Measurements from ENCODE around the gene FHIT.

Gene FHIT

GRCh38 chr3:60622349-60622748 lies 628.9 kb downstream of the FHIT start:
- TF ChIP-seq, protein P1, sequence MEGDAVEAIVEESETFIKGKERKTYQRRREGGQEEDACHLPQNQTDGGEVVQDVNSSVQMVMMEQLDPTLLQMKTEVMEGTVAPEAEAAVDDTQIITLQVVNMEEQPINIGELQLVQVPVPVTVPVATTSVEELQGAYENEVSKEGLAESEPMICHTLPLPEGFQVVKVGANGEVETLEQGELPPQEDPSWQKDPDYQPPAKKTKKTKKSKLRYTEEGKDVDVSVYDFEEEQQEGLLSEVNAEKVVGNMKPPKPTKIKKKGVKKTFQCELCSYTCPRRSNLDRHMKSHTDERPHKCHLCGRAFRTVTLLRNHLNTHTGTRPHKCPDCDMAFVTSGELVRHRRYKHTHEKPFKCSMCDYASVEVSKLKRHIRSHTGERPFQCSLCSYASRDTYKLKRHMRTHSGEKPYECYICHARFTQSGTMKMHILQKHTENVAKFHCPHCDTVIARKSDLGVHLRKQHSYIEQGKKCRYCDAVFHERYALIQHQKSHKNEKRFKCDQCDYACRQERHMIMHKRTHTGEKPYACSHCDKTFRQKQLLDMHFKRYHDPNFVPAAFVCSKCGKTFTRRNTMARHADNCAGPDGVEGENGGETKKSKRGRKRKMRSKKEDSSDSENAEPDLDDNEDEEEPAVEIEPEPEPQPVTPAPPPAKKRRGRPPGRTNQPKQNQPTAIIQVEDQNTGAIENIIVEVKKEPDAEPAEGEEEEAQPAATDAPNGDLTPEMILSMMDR (IDR thresholded peaks at IDR 0.05; ENCODE audit: low read depth, low read length, poor library complexity, severe bottlenecking) = no peak
- no peak for TF ChIP-seq EZH2phosphoT487 (IDR thresholded peaks at IDR 0.05; ENCODE audit: borderline replicate concordance, low read length)
- H3K9me3 ChIP-seq (ENCODE audit: control insufficient read depth, insufficient read depth, low read length) = no peaks in the 10 kb centered on the region

GRCh38 chr3:60617188-60617587 lies 634.1 kb downstream of the FHIT start:
- H3K79me2 ChIP-seq (ENCODE audit: control insufficient read depth, low read length) = no peaks in the 10 kb centered on the region
- TF ChIP-seq EZH2phosphoT487 (IDR thresholded peaks at IDR 0.05; ENCODE audit: borderline replicate concordance, low read length) = no peak
- TF ChIP-seq, protein P1 (IDR thresholded peaks at IDR 0.05; ENCODE audit: low read depth, low read length, poor library complexity, severe bottlenecking) = no peak
- no peak overlapping the region for H3K27ac ChIP-seq (ENCODE audit: low read depth, low read length)
- no peak overlapping the region for H3K4me3 ChIP-seq (ENCODE audit: low read length)
- no peaks in the 10 kb centered on the region for H4K20me1 ChIP-seq (ENCODE audit: control insufficient read depth, insufficient read depth, low read depth, low read length)
- H3K9me2 ChIP-seq (replicated peaks; ENCODE audit: control insufficient read depth, low read length) = no peaks in the 10 kb centered on the region
- no peaks in the 10 kb centered on the region for H3K9me3 ChIP-seq (ENCODE audit: control insufficient read depth, insufficient read depth, low read length)
- H3K4me1 ChIP-seq (ENCODE audit: control insufficient read depth, low read length) = no peaks in the 10 kb centered on the region
- H3K36me3 ChIP-seq (ENCODE audit: control insufficient read depth, low read length) = no peaks in the 10 kb centered on the region
- H3K27me3 ChIP-seq (ENCODE audit: control insufficient read depth, low read length) = no peaks in the 10 kb centered on the region
- no peak overlapping the region for H3K4me2 ChIP-seq (ENCODE audit: low read length)
- H3F3A ChIP-seq (ENCODE audit: control insufficient read depth, insufficient read depth) = no peaks in the 10 kb centered on the region

More at GRCh38 chr3:60622349-60622748, 628.9 kb downstream of the FHIT start:
- Histone ChIP-seq H3K4me2 (ENCODE audit: low read length) (no peak overlapping the region), H3K27me3 (ENCODE audit: control insufficient read depth, low read length) (no peaks in the 10 kb centered on the region), H4K20me1 (ENCODE audit: control insufficient read depth, insufficient read depth, low read depth, low read length) (no peaks in the 10 kb centered on the region), H3K36me3 (ENCODE audit: control insufficient read depth, low read length) (no peaks in the 10 kb centered on the region), H3K9me2 (replicated peaks; ENCODE audit: control insufficient read depth, low read length) (no peaks in the 10 kb centered on the region), H3K4me1 (ENCODE audit: control insufficient read depth, low read length) (no peaks in the 10 kb centered on the region), H3K79me2 (ENCODE audit: control insufficient read depth, low read length) (no peaks in the 10 kb centered on the region), H3K4me3 (ENCODE audit: low read length) (no peak overlapping the region), H3F3A (ENCODE audit: control insufficient read depth, insufficient read depth) (no peaks in the 10 kb centered on the region), H3K27ac (ENCODE audit: low read depth, low read length) (no peak overlapping the region)

DNA sequence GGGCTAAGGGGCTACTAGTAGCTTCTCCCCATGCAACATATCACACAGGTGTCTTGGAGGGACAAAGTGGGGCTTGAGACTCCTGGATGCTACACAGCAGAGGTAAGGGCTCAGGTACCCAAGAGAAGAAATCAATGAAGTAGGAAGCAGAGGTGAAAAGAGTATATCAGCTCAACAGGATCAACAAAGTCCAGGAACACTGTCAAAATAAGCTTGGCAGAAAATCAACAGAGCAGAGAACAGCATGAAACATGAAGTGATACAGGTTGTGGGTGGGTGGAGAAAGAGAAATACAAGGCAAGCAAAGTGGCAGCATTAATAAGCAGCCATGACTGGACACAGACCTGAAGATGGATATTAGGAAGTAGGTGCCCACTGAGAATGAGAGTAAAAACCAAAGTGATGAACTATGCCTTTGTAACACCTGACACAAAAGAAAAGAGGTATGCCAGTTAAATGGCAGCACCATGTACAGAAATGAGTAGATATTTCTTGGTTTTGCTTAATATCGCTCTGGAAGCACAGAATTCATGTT lies 637.4 kb downstream of the FHIT start:
- Histone ChIP-seq H3K79me2 (ENCODE audit: control insufficient read depth, low read length) (no peaks in the 10 kb centered on the region), H3K9me3 (ENCODE audit: control insufficient read depth, insufficient read depth, low read length) (no peaks in the 10 kb centered on the region), H3F3A (ENCODE audit: control insufficient read depth, insufficient read depth) (no peaks in the 10 kb centered on the region), H3K36me3 (ENCODE audit: control insufficient read depth, low read length) (no peaks in the 10 kb centered on the region), H3K9me2 (replicated peaks; ENCODE audit: control insufficient read depth, low read length) (no peaks in the 10 kb centered on the region), H3K4me3 (ENCODE audit: low read length) (no peak overlapping the region), H3K27me3 (ENCODE audit: control insufficient read depth, low read length) (no peaks in the 10 kb centered on the region), H3K27ac (ENCODE audit: low read depth, low read length) (no peak overlapping the region), H3K4me2 (ENCODE audit: low read length) (no peak overlapping the region), H3K4me1 (ENCODE audit: control insufficient read depth, low read length) (no peaks in the 10 kb centered on the region), H4K20me1 (ENCODE audit: control insufficient read depth, insufficient read depth, low read depth, low read length) (no peaks in the 10 kb centered on the region)
- TF ChIP-seq EZH2phosphoT487 (IDR thresholded peaks at IDR 0.05; ENCODE audit: borderline replicate concordance, low read length) = no peak
- TF ChIP-seq, protein P1 (IDR thresholded peaks at IDR 0.05; ENCODE audit: low read depth, low read length, poor library complexity, severe bottlenecking) = no peak
